ENCODE results near the gene GP9.
"Not testable (repeated sequence)": the region's sequence is repeated elsewhere in the genome, so short reads cannot be mapped to it uniquely, and the experiment has no call there.

Gene GP9

DNA sequence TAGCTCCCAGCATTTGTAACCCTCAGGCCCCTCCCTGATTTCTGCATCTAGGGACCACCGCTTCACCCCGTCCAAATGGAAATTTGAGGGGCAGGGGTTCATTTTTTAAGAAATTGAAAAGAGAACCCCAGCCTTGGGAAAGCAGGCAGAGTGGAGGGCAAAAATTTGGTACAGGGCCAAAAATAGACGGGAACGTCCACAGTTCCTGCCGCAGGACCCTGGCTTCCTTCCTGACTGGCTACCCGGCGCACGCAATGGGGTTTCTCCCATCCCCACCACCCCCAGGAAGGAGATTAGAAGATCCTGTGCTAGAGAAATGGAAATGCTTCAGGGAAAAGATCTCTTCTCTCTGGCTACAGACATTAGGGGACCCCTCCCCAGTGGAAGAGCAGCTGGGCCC is 20.9 kb downstream of the GP9 start:
- DNase-seq: no peak

DNA sequence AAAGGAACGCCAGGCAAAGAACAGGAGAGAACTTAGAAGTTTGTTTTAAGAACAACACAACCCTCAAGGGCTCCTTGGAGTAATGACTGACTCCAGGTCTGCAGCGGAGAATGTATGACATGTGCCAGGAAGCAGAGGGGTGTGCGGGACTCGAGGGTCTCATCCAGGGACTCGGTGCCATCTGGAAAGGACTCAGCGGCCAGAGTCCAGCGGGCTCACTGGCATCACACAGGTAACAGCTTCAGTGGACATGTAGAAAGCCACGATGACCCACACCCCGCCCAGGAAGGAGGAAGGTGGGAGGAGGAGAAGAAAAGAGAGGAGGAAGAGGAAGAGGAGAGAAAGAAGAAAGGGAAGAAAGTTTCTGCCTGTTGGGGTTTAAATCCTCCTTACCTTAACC is 21.4 kb downstream of the GP9 start:
- DNase-seq: no peak

DNA sequence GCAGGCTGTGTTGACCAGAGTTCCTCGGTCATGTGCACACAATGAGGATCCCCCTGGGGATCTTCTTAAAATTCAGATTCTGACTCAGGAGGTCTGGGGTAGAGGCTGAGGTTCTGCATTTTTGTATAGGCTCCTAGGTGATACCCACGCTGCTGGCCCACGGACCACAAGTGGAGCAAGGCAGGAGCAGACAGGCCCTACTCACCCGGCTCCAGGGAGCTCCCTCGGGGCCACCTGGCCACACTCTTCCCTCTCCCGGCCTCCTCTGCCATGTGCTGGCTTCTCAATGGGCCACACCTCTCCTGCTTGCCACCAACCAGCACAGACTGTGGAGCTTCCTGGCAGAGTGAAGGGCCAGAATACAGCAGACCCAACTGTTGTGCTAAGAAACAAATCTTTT is 23.9 kb downstream of the GP9 start:
- DNase-seq: no peak

DNA sequence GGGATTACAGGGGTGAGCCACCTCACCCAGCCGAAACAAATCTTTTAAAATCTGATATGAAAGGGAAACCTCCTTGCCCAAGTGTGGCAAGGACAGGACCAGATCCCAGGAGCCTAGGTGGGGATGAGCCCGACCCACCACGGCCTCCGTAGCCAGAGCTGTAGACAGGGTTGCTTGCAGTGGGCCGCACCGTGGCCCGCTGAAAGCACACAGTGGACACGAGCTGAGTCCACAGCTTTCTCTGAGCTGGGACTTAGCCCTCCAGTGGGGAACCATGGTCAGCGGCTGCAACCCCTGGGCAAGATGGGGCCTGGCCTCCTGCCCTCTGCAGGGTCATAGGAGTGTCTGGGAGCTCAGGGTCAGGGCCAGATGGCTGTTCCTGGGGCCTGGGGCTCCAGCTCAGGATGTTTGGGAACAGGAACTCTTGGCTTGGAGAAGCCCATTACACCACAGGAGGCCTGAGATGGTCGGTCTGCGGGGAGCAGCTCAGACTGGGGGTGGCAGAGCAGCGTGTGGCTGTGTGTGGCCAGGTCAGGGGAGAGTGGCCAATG is 24.7 kb downstream of the GP9 start:
- DNase-seq: no peak

GRCh38 chr3:129085818-129086217 is 25.2 kb downstream of the GP9 start:
- no peak for DNase-seq

- no peak for DNase-seq
Observed at GRCh38 chr3:129087138-129087702, 26.6 kb downstream of the GP9 start.

DNA sequence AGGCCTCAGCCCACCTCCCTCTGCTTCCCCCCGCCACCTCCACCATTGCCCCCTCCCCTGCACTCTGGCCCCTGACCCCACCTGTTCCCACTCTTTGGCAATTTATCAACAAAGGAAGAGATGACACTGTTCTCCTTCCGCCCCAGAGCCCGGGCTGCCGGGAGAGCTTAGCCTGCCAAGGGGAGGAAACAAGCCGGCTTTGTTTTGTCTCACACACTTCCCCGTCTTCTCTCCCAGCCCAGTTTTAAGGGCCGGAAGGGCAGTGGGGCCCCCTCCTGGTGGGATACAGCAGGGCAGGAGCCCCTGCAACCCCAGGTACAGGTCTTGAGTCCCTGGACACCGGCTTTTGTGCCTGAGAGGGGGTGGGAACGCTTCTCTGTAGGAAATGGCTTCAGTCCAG is 27.3 kb downstream of the GP9 start:
- DNase-seq: peak in 2 of 3 donors; percentile 28 to 33

DNA sequence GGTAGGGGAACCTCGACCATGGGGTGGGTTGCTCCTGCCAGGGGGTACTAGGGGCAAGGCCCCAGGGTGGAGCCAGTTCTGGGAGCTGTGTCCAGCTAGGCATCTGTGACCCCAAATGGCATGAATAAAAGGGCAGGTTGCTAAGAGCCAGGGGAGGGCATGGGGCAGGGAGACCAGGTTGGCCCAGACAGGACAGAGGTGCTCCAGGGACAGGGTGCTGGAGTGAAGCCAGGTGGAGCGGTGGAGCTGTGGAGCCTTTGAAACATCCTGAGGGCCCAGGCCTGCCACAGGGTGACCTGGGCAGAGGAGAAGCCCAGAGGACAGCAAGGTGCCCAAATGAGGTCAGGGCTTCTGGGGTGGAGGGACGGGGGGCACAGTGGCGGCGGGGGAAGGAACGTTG is 27.7 kb downstream of the GP9 start:
- not testable (repeated sequence) for DNase-seq

DNA sequence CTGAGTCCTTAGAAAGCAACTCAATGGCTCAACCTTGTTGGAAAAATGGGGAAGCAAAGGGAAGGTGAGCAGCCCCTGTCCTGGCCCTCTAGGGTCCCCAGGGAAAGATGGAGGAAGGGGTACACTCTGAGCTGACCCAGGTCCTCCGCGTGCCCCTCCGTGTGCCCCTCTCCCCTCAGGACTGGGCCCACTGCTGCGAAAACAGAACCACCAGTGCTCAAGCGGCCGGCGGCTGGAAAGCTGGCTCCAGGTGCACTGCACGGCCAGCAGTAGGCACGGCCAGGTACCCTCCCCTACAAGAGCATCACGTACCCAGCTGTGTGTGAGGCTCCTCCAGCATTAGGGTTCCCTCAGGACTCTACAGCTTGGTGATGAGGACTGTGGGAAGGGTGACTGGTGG is 34.7 kb downstream of the GP9 start:
- no peak for DNase-seq

DNA sequence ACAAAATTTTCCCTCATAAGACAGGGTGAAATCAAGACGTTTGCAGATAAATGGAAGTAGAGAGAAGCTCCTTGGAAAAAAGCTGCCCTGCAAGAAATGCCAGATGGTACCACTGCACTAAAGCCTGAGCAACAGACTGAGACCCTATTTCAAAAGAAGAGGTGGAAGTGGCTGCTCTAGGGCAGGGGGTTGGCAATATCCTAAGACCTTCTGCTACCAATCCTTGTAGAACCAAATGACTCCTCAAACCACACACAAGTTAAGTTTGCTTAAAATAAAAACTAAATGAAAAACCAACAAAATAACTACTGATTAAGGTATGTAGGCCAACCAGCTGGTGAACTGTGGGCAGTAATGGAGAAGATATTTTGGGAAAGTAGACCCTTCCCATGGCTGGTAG is 39.7 kb downstream of the GP9 start:
- no peak for DNase-seq

- DNase-seq: no peak
Observed at GRCh38 chr3:129101370-129102138, 41.0 kb downstream of the GP9 start.

DNA sequence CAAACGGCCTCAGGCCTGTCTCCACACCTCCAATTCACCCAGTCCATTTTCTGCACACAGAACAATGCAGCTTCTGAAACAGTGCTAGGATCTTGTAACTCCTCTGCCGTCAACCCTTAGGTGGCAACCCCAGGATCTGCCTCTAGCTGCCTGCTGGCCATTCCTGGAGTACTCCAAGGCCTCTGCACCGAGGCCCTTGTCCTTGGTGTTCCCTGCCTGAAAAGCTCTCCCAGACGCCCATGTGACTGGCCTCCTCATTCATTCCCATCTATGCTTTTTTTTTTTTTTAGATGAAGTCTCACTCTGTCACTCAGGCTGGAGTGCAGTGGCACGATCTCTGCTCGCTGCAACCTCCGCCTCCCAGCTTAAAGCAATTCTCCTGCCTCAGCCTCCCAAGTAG is 42.7 kb downstream of the GP9 start:
- no peak for DNase-seq

- DNase-seq: no peak
Observed at GRCh38 chr3:129104051-129104450, 43.5 kb downstream of the GP9 start.

DNA sequence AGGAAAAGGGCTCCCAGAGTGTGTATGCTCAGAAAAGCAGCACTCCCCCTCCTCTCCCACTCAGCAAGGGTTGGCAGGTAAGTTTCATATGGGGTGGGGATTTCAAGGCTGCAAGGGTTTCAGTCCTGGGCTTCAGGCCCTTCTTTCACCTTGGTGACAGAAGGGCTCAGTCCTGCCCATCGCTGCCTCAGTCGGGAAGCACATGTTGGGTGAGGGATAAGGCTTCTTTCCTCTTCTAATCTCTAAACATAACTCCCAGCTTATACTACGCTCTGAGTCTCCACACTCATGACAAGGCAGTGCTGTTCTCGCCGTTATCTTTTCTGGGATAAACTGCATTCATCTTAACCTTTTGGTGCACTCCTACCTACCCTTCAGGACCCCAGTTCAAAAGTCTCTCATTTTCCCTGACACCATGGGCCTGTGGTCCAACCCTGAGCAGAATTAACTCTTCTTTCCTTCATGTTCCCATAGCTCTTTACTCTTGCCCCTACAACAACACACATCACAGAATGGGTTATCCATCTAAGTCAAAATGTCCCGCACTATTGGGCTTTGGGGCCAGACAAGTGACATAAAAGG is 44.0 kb downstream of the GP9 start:
- no peak for DNase-seq

- DNase-seq: no peak
Observed at GRCh38 chr3:129105862-129106261, 45.3 kb downstream of the GP9 start.

DNA sequence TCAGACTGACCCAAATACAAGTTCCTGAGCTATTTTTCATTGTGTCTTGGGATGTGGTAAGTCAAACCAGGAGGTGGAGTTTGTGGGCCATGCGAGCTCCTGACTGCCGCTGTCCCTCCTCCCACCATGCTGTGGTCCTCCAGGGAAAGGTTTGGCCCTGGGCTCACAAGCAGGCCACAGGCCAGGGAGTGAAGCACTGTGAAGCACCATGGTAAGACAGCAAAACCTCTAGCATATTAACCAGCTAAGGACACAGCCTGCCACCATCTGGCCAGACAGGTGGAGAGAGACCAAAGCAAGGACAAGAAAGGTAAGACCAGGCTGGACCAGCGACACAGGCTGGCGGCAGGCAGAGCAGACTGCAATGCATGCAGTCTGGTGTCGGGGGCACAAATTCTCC is 45.7 kb downstream of the GP9 start:
- DNase-seq: no peak

- DNase-seq: no peak
Observed at GRCh38 chr3:129106866-129107565, 46.4 kb downstream of the GP9 start.

DNA sequence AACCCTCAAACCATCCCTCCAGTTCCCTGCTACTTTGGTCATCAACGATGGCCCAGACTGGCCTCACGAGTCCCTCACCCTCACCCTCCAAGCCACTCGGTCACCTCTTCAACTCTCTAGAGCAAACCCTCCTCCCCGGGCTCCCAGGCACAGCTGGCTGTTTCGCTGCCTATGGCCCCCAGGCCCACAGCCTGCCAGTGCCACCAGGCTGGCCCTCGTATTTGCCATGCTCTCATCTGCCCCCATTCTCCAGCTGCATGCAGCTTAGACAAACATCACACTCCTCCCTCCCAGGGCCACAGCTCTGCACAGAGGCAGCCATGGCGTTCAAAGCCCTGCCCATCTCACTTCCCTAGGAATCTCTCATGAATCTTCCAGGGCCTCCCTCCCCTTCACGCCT is 47.2 kb downstream of the GP9 start:
- DNase-seq: no peak

DNA sequence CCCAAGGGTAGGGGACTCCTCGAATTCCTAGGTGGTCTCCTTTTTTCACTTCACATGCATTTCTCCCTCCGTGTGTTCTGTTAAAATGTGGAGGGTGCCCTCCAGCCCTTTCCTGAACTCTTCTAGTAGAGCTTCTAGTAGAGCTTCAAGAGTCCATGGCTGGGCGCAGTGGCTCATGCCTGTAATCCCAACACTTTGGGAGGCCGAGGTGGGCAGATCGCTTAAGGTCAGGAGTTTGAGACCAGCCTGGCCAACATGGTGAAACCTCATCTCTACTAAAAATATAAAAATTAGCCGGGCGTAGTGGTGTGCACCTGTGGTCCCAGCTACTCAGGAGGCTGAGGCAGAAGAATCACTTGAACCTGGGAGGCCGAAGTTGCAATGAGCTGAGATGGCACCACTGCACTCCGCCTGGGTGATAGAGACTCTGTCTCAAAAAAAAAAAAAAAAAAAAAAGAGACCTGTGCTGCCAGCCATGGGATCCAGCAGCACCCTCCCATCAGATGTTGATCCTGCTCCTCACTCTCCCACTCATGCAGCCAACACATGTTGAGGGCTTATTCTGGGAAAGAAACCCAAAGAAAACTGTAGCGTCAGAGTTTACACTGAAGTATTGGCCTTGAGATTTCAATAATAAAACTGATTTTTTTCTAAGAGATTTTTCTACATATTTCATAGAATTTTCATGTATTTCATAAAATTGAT is 50.6 kb downstream of the GP9 start:
- not testable (repeated sequence) for DNase-seq

Data from suppressor macrophage treated with lipopolysaccharide for 1 hour (primary cell).